Spleen (tissue), 11 donors: Measurements from ENCODE around the gene E4F1. TPM values are rescaled to one million over a fixed set of nuclear protein-coding genes. Genes with fewer than 3 reads are reported as not detected.
"Not testable (repeated sequence)": the region's sequence is repeated elsewhere in the genome, so short reads cannot be mapped to it uniquely, and the experiment has no call there.

Experiments
- DNase-seq: peaks from one replicate; pipeline ENCODE4 v3.0.0-alpha.2; 2020
- H3K27ac ChIP-seq, 8 donors: fragments of 200-600 bp; sonication (generic) in 7 of 8; 1 replicate in 4 of 8; 2 replicates in 4 of 8; pipeline versions ENCODE4 v1.5.0 to v1.8.0; 2016 to 2021; ENCODE audit warnings: inconsistent platforms in 4 of 8, mild to moderate bottlenecking in 4 of 8, moderate library complexity in 1 of 8
- H3K27me3 ChIP-seq, 7 donors: fragments of 200-600 bp; sonication (generic) in 6 of 7; replicated peaks in 1 of 7; 1 replicate in 4 of 7; 2 replicates in 3 of 7; pipeline versions ENCODE4 v1.5.0 to v1.8.0; 2016 to 2021; ENCODE audit warnings: inconsistent platforms in 3 of 7, mild to moderate bottlenecking in 1 of 7
- H3K36me3 ChIP-seq, 6 donors: fragments of 200-600 bp; sonication (generic) in 5 of 6; 1 replicate in 4 of 6; 2 replicates in 2 of 6; pipeline versions ENCODE4 v1.5.0 to v1.8.0; 2016 to 2021; ENCODE audit warnings: inconsistent platforms in 2 of 6
- H3K4me1 ChIP-seq, 6 donors: fragments of 200-600 bp; sonication (generic) in 5 of 6; 1 replicate in 3 of 6; 2 replicates in 3 of 6; pipeline versions ENCODE4 v1.5.0 to v1.8.0; 2016 to 2021; ENCODE audit warnings: inconsistent platforms in 3 of 6
- H3K4me3 ChIP-seq, 8 donors: fragments of 200-600 bp; sonication (generic) in 7 of 8; 1 replicate in 4 of 8; 2 replicates in 4 of 8; pipeline versions ENCODE4 v1.5.0 to v1.8.0; 2016 to 2021; ENCODE audit warnings: inconsistent platforms in 4 of 8, mild to moderate bottlenecking in 4 of 8, moderate library complexity in 2 of 8
- H3K9me3 ChIP-seq, 8 donors: fragments of 200-600 bp; sonication (generic) in 7 of 8; 1 replicate in 4 of 8; 2 replicates in 4 of 8; pipeline versions ENCODE4 v1.5.0 to v1.8.0; 2016 to 2021; ENCODE audit warnings: inconsistent platforms in 4 of 8
- CTCF ChIP-seq, 11 experiments: fragments of 200-600 bp in 7 of 11; fragments of 450-650 bp in 4 of 11; sonication (generic) in 4 of 11; IDR thresholded peaks in 8 of 11; conservative IDR thresholded peaks in 3 of 11; 1 replicate in 7 of 11; 2 replicates in 4 of 11; pipeline versions ENCODE4 v1.4.0 to v1.8.0; 2016 to 2021; ENCODE audit warnings: antibody characterized with exemption in 11 of 11, inconsistent platforms in 4 of 11, mild to moderate bottlenecking in 1 of 11
- POLR2A ChIP-seq, 3 donors: fragments of 450-650 bp; IDR thresholded peaks; one replicate each; pipeline ENCODE4 v1.5.1; 2017; ENCODE audit warnings: antibody characterized with exemption in 3 of 3, mild to moderate bottlenecking in 1 of 3
- POLR2AphosphoS5 ChIP-seq, 3 donors: sonication (generic); formaldehyde crosslinking; IDR thresholded peaks; one replicate each; pipeline ENCODE4 v1.5.1; 2017; ENCODE audit warnings: antibody characterized with exemption in 3 of 3
- WGBS, 5 donors: extraction: QIAGEN DNeasy Blood & Tissue Kit in 3 of 5; methylation state at CpG; one replicate each; pipeline versions ENCODE4 v1.1.5 to v1.1.7; 2013 to 2018; 5-methylcytosine and 5-hydroxymethylcytosine counted together
- intact Hi-C: fragments of 100-400 bp; cut with DNase I; formaldehyde crosslinking; loops from one replicate; pipeline ENCODE4 v1.15.0; 2023; ENCODE audit warnings: low total_unique reads
- polyA plus RNA-seq, 3 donors: library from polyadenylated mRNA; stranded (reverse); fragments of 200-250 nt; gene quantifications; one replicate each; pipeline ENCODE4 v1.2.1, GENCODE V29; 2013
- total RNA-seq, 7 donors: library from RNA; depleted of rRNA in 3 of 7; stranded (reverse); fragments of >200 nt in 3 of 7; fragmentation: NEBNext Ultra II Directional in 4 of 7; extraction: Animal tissue kit (Norgen Biotek cat#: 25700) in 4 of 7; gene quantifications; one replicate each; pipeline versions ENCODE4 v1.1.0 to v1.2.1, GENCODE V29; 2016 to 2021
- donor health status: healthy with polysubstance abuse.
- donor health status: DM: no; HTN: no; CAD: no; lungs with moderate emphysema.
- donor health status: DM: no; HTN: no; CAD: no.
- donor health status: Bipolar disorder and iron deficiency.
- donor health status: healthy.
- donor health status: DM: no; HTN: no; CAD: no.
- donor health status: DM: yes; HTN: yes; CAD: no.

Gene E4F1
- total and polyA plus RNA-seq, 10 donors: 20.8 to 41.4 (median 29.1) TPM

- Histone ChIP-seq H3K9me3 (no peaks in the 10 kb centered on the region), H3K27me3 (no peaks in the 10 kb centered on the region), H3K4me3 (no peak overlapping the region), H3K4me1 (peaks cover 0 to 25% (median 14%) of the 10 kb centered on the region in 6 donors), H3K36me3 (peaks cover 3 to 97% (median 88%) of the 10 kb centered on the region in 6 donors), H3K27ac (no peak overlapping the region)
- intact Hi-C loops: no loop called here
- 86 to 94% (median 89%) methylated on average over 12 of the region's 12 CpGs for WGBS, 5 donors
- DNase-seq: no peak
- no peak for TF ChIP-seq POLR2A (IDR thresholded peaks at IDR 0.05)
- TF ChIP-seq POLR2AphosphoS5 (IDR thresholded peaks at IDR 0.05): no peak
- TF ChIP-seq CTCF (IDR thresholded peaks at IDR 0.05 in 8 of 11, conservative IDR thresholded peaks at IDR 0.05 in 3 of 11): no peak
Observed at GRCh38 chr16:2256531-2257140, 33.2 kb downstream of the E4F1 start.

- Histone ChIP-seq H3K36me3 (peaks cover 3 to 100% (median 98%) of the 10 kb centered on the region in 6 donors), H3K4me3 (no peak overlapping the region), H3K27ac (no peak overlapping the region), H3K9me3 (no peaks in the 10 kb centered on the region), H3K4me1 (peaks cover 0 to 14% (median 3%) of the 10 kb centered on the region in 6 donors), H3K27me3 (no peaks in the 10 kb centered on the region)
- intact Hi-C loops: no loop called here
- no peak for DNase-seq
- 90 to 96% (median 93%) methylated on average over 6 of the region's 6 CpGs for WGBS, 5 donors
- TF ChIP-seq CTCF (IDR thresholded peaks at IDR 0.05 in 8 of 11, conservative IDR thresholded peaks at IDR 0.05 in 3 of 11) (no peak), POLR2AphosphoS5 (IDR thresholded peaks at IDR 0.05) (peak in 2 of 3 donors; percentile 13 to 22)
Observed at GRCh38 chr16:2257726-2258125, 34.3 kb downstream of the E4F1 start.

- H3K27me3 ChIP-seq, intact Hi-C loops, DNase-seq, H3K9me3 ChIP-seq, H3K4me3 ChIP-seq, H3K27ac ChIP-seq: not testable (repeated sequence)
- Histone ChIP-seq H3K36me3 (peaks cover 3 to 100% (median 99%) of the 10 kb centered on the region in 6 donors), H3K4me1 (peaks cover 0 to 12% (median 3%) of the 10 kb centered on the region in 6 donors)
- 91 to 97% (median 96%) methylated on average over 7 of the region's 7 CpGs for WGBS, 5 donors
Observed at GRCh38 chr16:2258530-2258929, 35.1 kb downstream of the E4F1 start.

- Histone ChIP-seq H3K27me3 (no peaks in the 10 kb centered on the region), H3K9me3 (no peaks in the 10 kb centered on the region), H3K4me1 (peaks cover 6 to 22% (median 9%) of the 10 kb centered on the region in 6 donors), H3K27ac (no peak overlapping the region), H3K36me3 (peaks cover 3 to 100% (median 95%) of the 10 kb centered on the region in 6 donors), H3K4me3 (no peak overlapping the region)
- TF ChIP-seq POLR2AphosphoS5 (IDR thresholded peaks at IDR 0.05) (no peak), CTCF (IDR thresholded peaks at IDR 0.05 in 8 of 11, conservative IDR thresholded peaks at IDR 0.05 in 3 of 11) (no peak), POLR2A (IDR thresholded peaks at IDR 0.05) (no peak)
- 95 to 98% (median 97%) methylated on average over 8 of the region's 8 CpGs for WGBS, 5 donors
- intact Hi-C loops: no loop called here
- no peak for DNase-seq
Observed at GRCh38 chr16:2260250-2260649, 36.9 kb downstream of the E4F1 start.

GRCh38 chr16:2263026-2263425, 39.6 kb downstream of the E4F1 start:
- H3K4me3 ChIP-seq, H3K27ac ChIP-seq, H3K9me3 ChIP-seq, intact Hi-C loops, DNase-seq, H3K27me3 ChIP-seq: not testable (repeated sequence)
- peaks cover 0 to 80% (median 68%) of the 10 kb centered on the region in 6 donors for H3K36me3 ChIP-seq
- WGBS, 5 donors: 84 to 95% (median 90%) methylated on average over 8 to 14 of the region's 14 CpGs
- peaks cover 19 to 44% (median 28%) of the 10 kb centered on the region in 6 donors for H3K4me1 ChIP-seq

- WGBS, 5 donors: 4 to 21% (median 17%) methylated on average over 6 to 12 of the region's 12 CpGs
- Histone ChIP-seq H3K27ac (peak overlapping the region in 5 of 8 donors; percentile 96 to 100 (median 98)), H3K36me3 (peaks cover 0 to 42% (median 29%) of the 10 kb centered on the region in 6 donors), H3K4me3 (peak overlapping the region; percentile 68 to 99 (median 94)), H3K4me1 (peaks cover 33 to 78% (median 45%) of the 10 kb centered on the region in 6 donors)
- DNase-seq, H3K9me3 ChIP-seq, H3K27me3 ChIP-seq, intact Hi-C loops: not testable (repeated sequence)
Observed at GRCh38 chr16:2266887-2267286, 43.5 kb downstream of the E4F1 start.

GRCh38 chr16:2267505-2267912, 44.1 kb downstream of the E4F1 start:
- Histone ChIP-seq H3K4me3 (peak overlapping the region; percentile 68 to 99 (median 94)), H3K4me1 (peaks cover 33 to 83% (median 45%) of the 10 kb centered on the region in 6 donors), H3K36me3 (peaks cover 0 to 36% (median 23%) of the 10 kb centered on the region in 6 donors), H3K27ac (peak overlapping the region; percentile 96 to 100 (median 98))
- H3K9me3 ChIP-seq, DNase-seq, intact Hi-C loops, H3K27me3 ChIP-seq: not testable (repeated sequence)
- WGBS, 5 donors: 0 to 2% (median 1%) methylated on average over 6 to 54 of the region's 54 CpGs
